GM15510 (cell line): ENCODE data around the gene VAMP8.

Source experiments
- POLR2A ChIP-seq: IDR thresholded peaks from 3 replicates; pipeline ENCODE4 v1.6.1; 2011; ENCODE audit warnings: borderline replicate concordance; ENCODE audit not compliant: insufficient read length; ENCODE audit errors: extremely low read depth

Gene VAMP8

GRCh38 chr2:85541753-85542457 is 35.5 kb upstream of the VAMP8 start:
- no peak for TF ChIP-seq POLR2A

- no peak for TF ChIP-seq POLR2A
These were observed 34.6 kb upstream of the VAMP8 start for GRCh38 chr2:85542777-85543176.

- peak; percentile 24 for TF ChIP-seq POLR2A
These were observed 31.6 kb upstream of the VAMP8 start for GRCh38 chr2:85545780-85546240.

- TF ChIP-seq POLR2A: no peak
These were observed 30.1 kb upstream of the VAMP8 start for GRCh38 chr2:85547089-85547858.

- no peak for TF ChIP-seq POLR2A
These were observed 29.4 kb upstream of the VAMP8 start for GRCh38 chr2:85547859-85548607.

GRCh38 chr2:85548608-85548900 is 28.8 kb upstream of the VAMP8 start:
- TF ChIP-seq POLR2A: no peak

- no peak for TF ChIP-seq POLR2A
These were observed 28.3 kb upstream of the VAMP8 start for GRCh38 chr2:85549095-85549494.

- no peak for TF ChIP-seq POLR2A
These were observed 27.6 kb upstream of the VAMP8 start for GRCh38 chr2:85549826-85550225.

GRCh38 chr2:85550486-85550885 is 26.9 kb upstream of the VAMP8 start:
- no peak for TF ChIP-seq POLR2A

- no peak for TF ChIP-seq POLR2A
These were observed 25.4 kb upstream of the VAMP8 start for GRCh38 chr2:85551698-85552678.

- no peak for TF ChIP-seq POLR2A
These were observed 24.2 kb upstream of the VAMP8 start for GRCh38 chr2:85553184-85553583.

- TF ChIP-seq POLR2A: no peak
These were observed 22.3 kb upstream of the VAMP8 start for GRCh38 chr2:85554980-85555612.

GRCh38 chr2:85557130-85557529 is 20.3 kb upstream of the VAMP8 start:
- TF ChIP-seq POLR2A: no peak

GRCh38 chr2:85558160-85558559 is 19.2 kb upstream of the VAMP8 start:
- TF ChIP-seq POLR2A: no peak
